SU-DHL-6 (cell line): Measurements from ENCODE around the gene SORCS2.

Source experiments
- CTCF ChIP-seq: fragments of 200-600 bp; sonication (generic); IDR thresholded peaks from one replicate; pipeline ENCODE4 v1.5.1; 2017; ENCODE audit warnings: antibody characterized with exemption, mild to moderate bottlenecking, low read length, moderate library complexity; ENCODE audit not compliant: insufficient read depth, poor library complexity, severe bottlenecking
- EZH2phosphoT487 ChIP-seq: fragments of 200-600 bp; sonication (generic), shearing (Covaris generic); conservative IDR thresholded peaks from 2 replicates; pipeline ENCODE4 v1.6.1; 2018; ENCODE audit warnings: mild to moderate bottlenecking, antibody characterized with exemption, low read length, moderate library complexity, mixed read lengths

GRCh38 chr4:7501873-7502272 is 309.5 kb downstream of the SORCS2 start:
- no peak for TF ChIP-seq CTCF
- no peak for TF ChIP-seq EZH2phosphoT487
